WTC11 (cell line): ENCODE results near the gene KCNMA1. TPM values are rescaled to one million over a fixed set of nuclear protein-coding genes. Genes with fewer than 3 reads are reported as not detected.

ENCODE experiments used
- ATAC-seq: fragments of 200-7000 bp; cut with Tn5 transposase; 2 replicates; pipeline ENCODE4 v1.10.0; 2021; ENCODE audit warnings: mild to moderate bottlenecking, moderate library complexity
- CTCF ChIA-PET: fragments of 300-600 bp; sonication (Branson Sonifier 250); formaldehyde crosslinking; loops from one replicate; lab custom pipeline; 2021; ENCODE audit warnings: antibody characterized with exemption; lab: Charles Lee
- POLR2A ChIA-PET: fragments of 350-600 bp; sonication (Branson Sonifier 250); formaldehyde crosslinking; loops from one replicate; lab custom pipeline; 2021; ENCODE audit warnings: antibody characterized with exemption; lab: Charles Lee
- DNase-seq: peaks from one replicate; pipeline ENCODE4 v3.0.0; 2021; ENCODE audit warnings: low spot score
- H3K27ac Mint-ChIP-seq: 2 replicates; pipeline ENCODE4 v1.8.0; 2021; ENCODE audit warnings: mixed read lengths
- H3K27me3 Mint-ChIP-seq: 2 replicates; pipeline ENCODE4 v1.8.0; 2021; ENCODE audit warnings: low read depth, mild to moderate bottlenecking, moderate library complexity, mixed read lengths
- H3K36me3 Mint-ChIP-seq: 2 replicates; pipeline ENCODE4 v1.8.0; 2021; ENCODE audit warnings: mixed read lengths
- H3K4me1 Mint-ChIP-seq: 2 replicates; pipeline ENCODE4 v1.8.0; 2022; ENCODE audit warnings: mixed read lengths
- H3K4me3 Mint-ChIP-seq: 2 replicates; pipeline ENCODE4 v1.8.0; 2021; ENCODE audit warnings: mild to moderate bottlenecking, moderate library complexity, mixed read lengths
- H3K9me3 Mint-ChIP-seq: 2 replicates; pipeline ENCODE4 v1.8.0; 2021; ENCODE audit warnings: mixed read lengths
- AR ChIP-seq: fragments of 250-450 bp; sonication (Bioruptor Pico); IDR thresholded peaks from 2 replicates; pipeline ENCODE4 v1.9.0; 2021; ENCODE audit warnings: mild to moderate bottlenecking
- CDX4 ChIP-seq: fragments of 250-450 bp; sonication (Bioruptor Pico); IDR thresholded peaks from 2 replicates; pipeline ENCODE4 v1.9.0; 2021; ENCODE audit warnings: moderate library complexity, mild to moderate bottlenecking, inconsistent platforms, borderline replicate concordance
- CTCF ChIP-seq: fragments of 200-600 bp; IDR thresholded peaks from 2 replicates; pipeline ENCODE4 v1.8.0; 2022; ENCODE audit warnings: antibody characterized with exemption
- E2F4 ChIP-seq: sonication (generic); formaldehyde crosslinking; IDR thresholded peaks from 2 replicates; pipeline ENCODE4 v1.8.1; 2022; ENCODE audit warnings: low read depth, mild to moderate bottlenecking, moderate library complexity, missing genetic modification reagents, borderline replicate concordance
- FOXJ3 ChIP-seq: sonication (generic); formaldehyde crosslinking; IDR thresholded peaks from 2 replicates; pipeline ENCODE4 v1.9.0; 2021; ENCODE audit warnings: missing genetic modification reagents, mild to moderate bottlenecking, borderline replicate concordance
- IRF1 ChIP-seq: sonication (generic); formaldehyde crosslinking; IDR thresholded peaks from 2 replicates; pipeline ENCODE4 v1.8.0; 2023; ENCODE audit warnings: missing genetic modification reagents
- NFATC4 ChIP-seq: fragments of 250-450 bp; sonication (Bioruptor Pico); IDR thresholded peaks from 2 replicates; pipeline ENCODE4 v1.9.0; 2021; ENCODE audit warnings: mild to moderate bottlenecking
- RORB ChIP-seq: fragments of 250-450 bp; sonication (Bioruptor Pico); IDR thresholded peaks from 2 replicates; pipeline ENCODE4 v1.9.0; 2021; ENCODE audit warnings: mild to moderate bottlenecking
- TCF7 ChIP-seq: sonication (generic); formaldehyde crosslinking; IDR thresholded peaks from 2 replicates; pipeline ENCODE4 v1.8.0; 2022; ENCODE audit warnings: mild to moderate bottlenecking, low read depth, missing genetic modification reagents, moderate library complexity
- ZNF317 ChIP-seq: sonication (generic); formaldehyde crosslinking; IDR thresholded peaks from 2 replicates; pipeline ENCODE4 v1.8.1; 2023; ENCODE audit warnings: low read depth, mild to moderate bottlenecking, moderate library complexity, missing genetic modification reagents, borderline replicate concordance
- ZNF671 ChIP-seq: fragments of 250-450 bp; sonication (Bioruptor Pico); IDR thresholded peaks from 2 replicates; pipeline ENCODE4 v1.8.0; 2021; ENCODE audit warnings: mild to moderate bottlenecking
- total RNA-seq: library from RNA; stranded (reverse); gene quantifications from 3 replicates; pipeline ENCODE4 v1.2.3, GENCODE V29; 2021
- TF ChIP-seq, protein P1 (sequence below): sonication (generic); formaldehyde crosslinking; IDR thresholded peaks from 2 replicates; pipeline ENCODE4 v1.8.0; 2022; ENCODE audit warnings: mild to moderate bottlenecking, missing genetic modification reagents
- TF ChIP-seq, protein P2 (sequence below): fragments of 250-450 bp; sonication (Bioruptor Pico); IDR thresholded peaks from 2 replicates; pipeline ENCODE4 v1.9.0; 2021; ENCODE audit warnings: mild to moderate bottlenecking, borderline replicate concordance
- TF ChIP-seq, protein P3 (sequence below): sonication (generic); formaldehyde crosslinking; conservative IDR thresholded peaks from 2 replicates; pipeline ENCODE4 v1.8.1; 2023; ENCODE audit warnings: mild to moderate bottlenecking, low read depth, missing genetic modification reagents, moderate library complexity

KCNMA1 gene
- total RNA-seq, 1 experiment from 2014 or later = 7.3 TPM

- no peak for TF ChIP-seq TCF7 (CRISPR knock-in tag)
- no peak for TF ChIP-seq CTCF
- TF ChIP-seq, protein P1, sequence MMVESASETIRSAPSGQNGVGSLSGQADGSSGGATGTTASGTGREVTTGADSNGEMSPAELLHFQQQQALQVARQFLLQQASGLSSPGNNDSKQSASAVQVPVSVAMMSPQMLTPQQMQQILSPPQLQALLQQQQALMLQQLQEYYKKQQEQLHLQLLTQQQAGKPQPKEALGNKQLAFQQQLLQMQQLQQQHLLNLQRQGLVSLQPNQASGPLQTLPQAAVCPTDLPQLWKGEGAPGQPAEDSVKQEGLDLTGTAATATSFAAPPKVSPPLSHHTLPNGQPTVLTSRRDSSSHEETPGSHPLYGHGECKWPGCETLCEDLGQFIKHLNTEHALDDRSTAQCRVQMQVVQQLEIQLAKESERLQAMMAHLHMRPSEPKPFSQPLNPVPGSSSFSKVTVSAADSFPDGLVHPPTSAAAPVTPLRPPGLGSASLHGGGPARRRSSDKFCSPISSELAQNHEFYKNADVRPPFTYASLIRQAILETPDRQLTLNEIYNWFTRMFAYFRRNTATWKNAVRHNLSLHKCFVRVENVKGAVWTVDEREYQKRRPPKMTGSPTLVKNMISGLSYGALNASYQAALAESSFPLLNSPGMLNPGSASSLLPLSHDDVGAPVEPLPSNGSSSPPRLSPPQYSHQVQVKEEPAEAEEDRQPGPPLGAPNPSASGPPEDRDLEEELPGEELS (CRISPR knock-in tag) = no peak
- TF ChIP-seq E2F4 (CRISPR knock-in tag) = no peak
- no peak for TF ChIP-seq IRF1 (CRISPR knock-in tag)
- TF ChIP-seq, protein P2, sequence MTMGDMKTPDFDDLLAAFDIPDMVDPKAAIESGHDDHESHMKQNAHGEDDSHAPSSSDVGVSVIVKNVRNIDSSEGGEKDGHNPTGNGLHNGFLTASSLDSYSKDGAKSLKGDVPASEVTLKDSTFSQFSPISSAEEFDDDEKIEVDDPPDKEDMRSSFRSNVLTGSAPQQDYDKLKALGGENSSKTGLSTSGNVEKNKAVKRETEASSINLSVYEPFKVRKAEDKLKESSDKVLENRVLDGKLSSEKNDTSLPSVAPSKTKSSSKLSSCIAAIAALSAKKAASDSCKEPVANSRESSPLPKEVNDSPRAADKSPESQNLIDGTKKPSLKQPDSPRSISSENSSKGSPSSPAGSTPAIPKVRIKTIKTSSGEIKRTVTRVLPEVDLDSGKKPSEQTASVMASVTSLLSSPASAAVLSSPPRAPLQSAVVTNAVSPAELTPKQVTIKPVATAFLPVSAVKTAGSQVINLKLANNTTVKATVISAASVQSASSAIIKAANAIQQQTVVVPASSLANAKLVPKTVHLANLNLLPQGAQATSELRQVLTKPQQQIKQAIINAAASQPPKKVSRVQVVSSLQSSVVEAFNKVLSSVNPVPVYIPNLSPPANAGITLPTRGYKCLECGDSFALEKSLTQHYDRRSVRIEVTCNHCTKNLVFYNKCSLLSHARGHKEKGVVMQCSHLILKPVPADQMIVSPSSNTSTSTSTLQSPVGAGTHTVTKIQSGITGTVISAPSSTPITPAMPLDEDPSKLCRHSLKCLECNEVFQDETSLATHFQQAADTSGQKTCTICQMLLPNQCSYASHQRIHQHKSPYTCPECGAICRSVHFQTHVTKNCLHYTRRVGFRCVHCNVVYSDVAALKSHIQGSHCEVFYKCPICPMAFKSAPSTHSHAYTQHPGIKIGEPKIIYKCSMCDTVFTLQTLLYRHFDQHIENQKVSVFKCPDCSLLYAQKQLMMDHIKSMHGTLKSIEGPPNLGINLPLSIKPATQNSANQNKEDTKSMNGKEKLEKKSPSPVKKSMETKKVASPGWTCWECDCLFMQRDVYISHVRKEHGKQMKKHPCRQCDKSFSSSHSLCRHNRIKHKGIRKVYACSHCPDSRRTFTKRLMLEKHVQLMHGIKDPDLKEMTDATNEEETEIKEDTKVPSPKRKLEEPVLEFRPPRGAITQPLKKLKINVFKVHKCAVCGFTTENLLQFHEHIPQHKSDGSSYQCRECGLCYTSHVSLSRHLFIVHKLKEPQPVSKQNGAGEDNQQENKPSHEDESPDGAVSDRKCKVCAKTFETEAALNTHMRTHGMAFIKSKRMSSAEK (CRISPR knock-in tag) = no peak
Measured at GRCh38 chr10:77554996-77555397, 82.6 kb downstream of the KCNMA1 start (continued).

GRCh38 chr10:77553966-77554365 lies 83.6 kb downstream of the KCNMA1 start:
- no peaks in the 10 kb centered on the region for H3K36me3 Mint-ChIP-seq
- H3K4me3 Mint-ChIP-seq = no peak overlapping the region
- H3K27me3 Mint-ChIP-seq = no peaks in the 10 kb centered on the region
- ATAC-seq (no peak), DNase-seq (no peak)
- no peak overlapping the region for H3K27ac Mint-ChIP-seq
- H3K4me1 Mint-ChIP-seq = no peaks in the 10 kb centered on the region; the same call in 1 of the 2 replicates
- CTCF ChIA-PET = no interaction called here
- POLR2A ChIA-PET = interaction anchor here (1.0 kb wide), 1 partner anchor 10 kb away, joined by 3 read pairs; no protein-coding TSS in a partner anchor
- no peaks in the 10 kb centered on the region for H3K9me3 Mint-ChIP-seq
- no peak for TF ChIP-seq AR (CRISPR knock-in tag)
- no peak for TF ChIP-seq CDX4 (CRISPR knock-in tag)
- TF ChIP-seq FOXJ3 (CRISPR knock-in tag) = no peak
- no peak for TF ChIP-seq ZNF671 (CRISPR knock-in tag)
- TF ChIP-seq CTCF = no peak
- TF ChIP-seq E2F4 (CRISPR knock-in tag) = no peak
- TF ChIP-seq, protein P3, sequence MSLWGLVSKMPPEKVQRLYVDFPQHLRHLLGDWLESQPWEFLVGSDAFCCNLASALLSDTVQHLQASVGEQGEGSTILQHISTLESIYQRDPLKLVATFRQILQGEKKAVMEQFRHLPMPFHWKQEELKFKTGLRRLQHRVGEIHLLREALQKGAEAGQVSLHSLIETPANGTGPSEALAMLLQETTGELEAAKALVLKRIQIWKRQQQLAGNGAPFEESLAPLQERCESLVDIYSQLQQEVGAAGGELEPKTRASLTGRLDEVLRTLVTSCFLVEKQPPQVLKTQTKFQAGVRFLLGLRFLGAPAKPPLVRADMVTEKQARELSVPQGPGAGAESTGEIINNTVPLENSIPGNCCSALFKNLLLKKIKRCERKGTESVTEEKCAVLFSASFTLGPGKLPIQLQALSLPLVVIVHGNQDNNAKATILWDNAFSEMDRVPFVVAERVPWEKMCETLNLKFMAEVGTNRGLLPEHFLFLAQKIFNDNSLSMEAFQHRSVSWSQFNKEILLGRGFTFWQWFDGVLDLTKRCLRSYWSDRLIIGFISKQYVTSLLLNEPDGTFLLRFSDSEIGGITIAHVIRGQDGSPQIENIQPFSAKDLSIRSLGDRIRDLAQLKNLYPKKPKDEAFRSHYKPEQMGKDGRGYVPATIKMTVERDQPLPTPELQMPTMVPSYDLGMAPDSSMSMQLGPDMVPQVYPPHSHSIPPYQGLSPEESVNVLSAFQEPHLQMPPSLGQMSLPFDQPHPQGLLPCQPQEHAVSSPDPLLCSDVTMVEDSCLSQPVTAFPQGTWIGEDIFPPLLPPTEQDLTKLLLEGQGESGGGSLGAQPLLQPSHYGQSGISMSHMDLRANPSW (CRISPR knock-in tag) = no peak
- TF ChIP-seq RORB = no peak
- TF ChIP-seq NFATC4 (CRISPR knock-in tag) = no peak
- TF ChIP-seq ZNF317 (CRISPR knock-in tag) = no peak
